WTC11 (cell line): ENCODE data around the gene CSH1.
"Not testable (repeated sequence)": the region's sequence is repeated elsewhere in the genome, so short reads cannot be mapped to it uniquely, and the experiment has no call there.

ENCODE experiments used
- AFF4 ChIP-seq: sonication (generic); formaldehyde crosslinking; IDR thresholded peaks from 2 replicates; pipeline ENCODE4 v1.8.1; 2023; ENCODE audit warnings: mild to moderate bottlenecking, missing genetic modification reagents, borderline replicate concordance
- CDX4 ChIP-seq: fragments of 250-450 bp; sonication (Bioruptor Pico); IDR thresholded peaks from 2 replicates; pipeline ENCODE4 v1.9.0; 2021; ENCODE audit warnings: moderate library complexity, mild to moderate bottlenecking, inconsistent platforms, borderline replicate concordance
- CTCF ChIP-seq: fragments of 200-600 bp; IDR thresholded peaks from 2 replicates; pipeline ENCODE4 v1.8.0; 2022; ENCODE audit warnings: antibody characterized with exemption
- E2F1 ChIP-seq: sonication (generic); formaldehyde crosslinking; IDR thresholded peaks from 2 replicates; pipeline ENCODE4 v1.8.0; 2022; ENCODE audit warnings: mild to moderate bottlenecking, missing genetic modification reagents
- FOXJ3 ChIP-seq: sonication (generic); formaldehyde crosslinking; IDR thresholded peaks from 2 replicates; pipeline ENCODE4 v1.9.0; 2021; ENCODE audit warnings: missing genetic modification reagents, mild to moderate bottlenecking, borderline replicate concordance
- GABPB1 ChIP-seq: sonication (generic); formaldehyde crosslinking; IDR thresholded peaks from 2 replicates; pipeline ENCODE4 v1.8.1; 2023; ENCODE audit warnings: mild to moderate bottlenecking, missing genetic modification reagents
- NFYB ChIP-seq: sonication (generic); formaldehyde crosslinking; conservative IDR thresholded peaks from 2 replicates; pipeline ENCODE4 v1.8.0; 2022; ENCODE audit warnings: low read depth, missing genetic modification reagents
- USF1 ChIP-seq: sonication (generic); formaldehyde crosslinking; IDR thresholded peaks from 2 replicates; pipeline ENCODE4 v1.8.0; 2022; ENCODE audit warnings: mild to moderate bottlenecking, missing genetic modification reagents
- USF2 ChIP-seq: sonication (generic); formaldehyde crosslinking; IDR thresholded peaks from 2 replicates; pipeline ENCODE4 v1.8.1; 2023; ENCODE audit warnings: mild to moderate bottlenecking, missing genetic modification reagents, moderate library complexity
- ZBTB43 ChIP-seq: sonication (generic); formaldehyde crosslinking; IDR thresholded peaks from 2 replicates; pipeline ENCODE4 v1.8.1; 2023; ENCODE audit warnings: mild to moderate bottlenecking, missing genetic modification reagents
- ZNF671 ChIP-seq: fragments of 250-450 bp; sonication (Bioruptor Pico); IDR thresholded peaks from 2 replicates; pipeline ENCODE4 v1.8.0; 2021; ENCODE audit warnings: mild to moderate bottlenecking

GRCh38 chr17:63896524-63897354, at the start of gene CSH1:
- not testable (repeated sequence) for TF ChIP-seq CTCF; E2F1 (CRISPR knock-in tag); ZNF671 (CRISPR knock-in tag); USF1 (CRISPR knock-in tag); AFF4; NFYB (CRISPR knock-in tag); FOXJ3 (CRISPR knock-in tag); USF2 (CRISPR knock-in tag); ZBTB43 (CRISPR knock-in tag); CDX4 (CRISPR knock-in tag); GABPB1 (CRISPR knock-in tag)
